ENCODE data around the gene SPATA13.
"Not testable (repeated sequence)": the region's sequence is repeated elsewhere in the genome, so short reads cannot be mapped to it uniquely, and the experiment has no call there.

SPATA13 gene

DNA sequence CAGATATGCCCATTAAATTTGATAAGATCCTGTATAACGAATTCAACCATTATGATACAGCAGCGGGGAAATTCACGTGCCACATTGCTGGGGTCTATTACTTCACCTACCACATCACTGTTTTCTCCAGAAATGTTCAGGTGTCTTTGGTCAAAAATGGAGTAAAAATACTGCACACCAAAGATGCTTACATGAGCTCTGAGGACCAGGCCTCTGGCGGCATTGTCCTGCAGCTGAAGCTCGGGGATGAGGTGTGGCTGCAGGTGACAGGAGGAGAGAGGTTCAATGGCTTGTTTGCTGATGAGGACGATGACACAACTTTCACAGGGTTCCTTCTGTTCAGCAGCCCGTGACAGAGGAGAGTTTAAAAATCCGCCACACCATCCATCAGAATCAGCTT, 160.9 kb downstream of the SPATA13 start:
- CTCF ChIA-PET: interaction anchor here (1.1 to 1.8 kb wide), 4 partner anchors 10 to 432 kb away, joined by 3 to 7 read pairs (median 4); no protein-coding TSS in a partner anchor
- DNase-seq (ENCODE audit: extremely low spot score); POLR2A ChIA-PET: not testable (repeated sequence)

DNA sequence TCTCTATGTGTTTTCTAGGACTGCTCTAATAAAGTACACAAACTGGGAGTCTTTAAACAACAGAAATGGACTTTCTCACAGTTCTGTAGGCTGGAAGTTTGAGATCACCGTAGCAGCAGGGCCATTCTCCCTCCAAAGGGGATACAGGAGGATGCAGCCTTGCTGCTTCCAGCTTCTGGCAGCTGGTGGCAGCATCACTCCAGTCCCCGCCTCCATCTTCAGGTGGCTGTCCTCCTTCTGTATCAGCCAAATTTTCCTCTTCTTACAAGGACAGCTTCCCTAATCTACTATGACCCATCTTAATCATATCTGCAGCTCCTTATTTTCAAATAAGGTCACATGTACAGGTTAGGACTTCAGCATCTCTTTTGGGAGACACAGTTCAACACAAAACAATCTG, 161.9 kb downstream of the SPATA13 start:
- DNase-seq (ENCODE audit: extremely low spot score); POLR2A ChIA-PET: not testable (repeated sequence)
- CTCF ChIA-PET: interaction anchor here (1.1 to 1.8 kb wide), 3 partner anchors 9 to 433 kb away, joined by 3 to 7 read pairs (median 4); no protein-coding TSS in a partner anchor

DNA sequence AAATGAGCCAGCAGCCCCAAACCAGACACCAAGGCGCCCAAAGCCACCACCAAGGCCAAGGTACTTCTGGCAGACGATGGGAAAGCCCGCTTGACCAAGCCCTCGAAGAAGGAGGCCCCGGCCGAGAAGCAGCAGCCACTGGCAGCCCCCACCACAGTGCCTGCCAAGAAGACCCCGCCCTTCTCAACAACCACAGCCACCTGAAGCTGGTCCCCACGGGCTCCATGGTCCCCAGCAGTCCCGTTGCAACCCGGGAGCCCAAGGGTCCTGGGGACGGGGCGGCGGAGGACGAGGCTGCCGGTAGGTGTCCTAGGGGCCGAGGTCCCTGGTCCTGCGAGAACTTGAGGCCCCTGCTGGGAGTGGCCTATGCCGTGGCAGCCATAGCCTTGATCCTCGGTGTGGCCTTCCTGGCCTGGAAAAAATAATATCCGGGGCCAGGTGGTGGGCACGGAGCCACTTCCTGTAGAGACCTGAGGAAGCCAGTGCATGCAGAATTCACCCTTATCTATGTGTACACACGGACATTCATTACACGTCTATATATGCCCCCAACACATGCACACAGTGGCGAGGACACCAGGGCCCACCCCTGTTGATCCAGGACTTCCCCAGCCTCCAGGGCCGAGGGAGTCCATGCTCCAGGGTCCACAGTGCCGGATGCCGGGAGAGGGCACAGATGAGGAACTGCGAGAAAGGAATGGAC, 162.7 kb downstream of the SPATA13 start:
- ChIA-PET CTCF (no interaction called here), POLR2A (no interaction called here)
- DNase-seq (ENCODE audit: extremely low spot score): peak; percentile 4
- TF ChIP-seq, protein P1, sequence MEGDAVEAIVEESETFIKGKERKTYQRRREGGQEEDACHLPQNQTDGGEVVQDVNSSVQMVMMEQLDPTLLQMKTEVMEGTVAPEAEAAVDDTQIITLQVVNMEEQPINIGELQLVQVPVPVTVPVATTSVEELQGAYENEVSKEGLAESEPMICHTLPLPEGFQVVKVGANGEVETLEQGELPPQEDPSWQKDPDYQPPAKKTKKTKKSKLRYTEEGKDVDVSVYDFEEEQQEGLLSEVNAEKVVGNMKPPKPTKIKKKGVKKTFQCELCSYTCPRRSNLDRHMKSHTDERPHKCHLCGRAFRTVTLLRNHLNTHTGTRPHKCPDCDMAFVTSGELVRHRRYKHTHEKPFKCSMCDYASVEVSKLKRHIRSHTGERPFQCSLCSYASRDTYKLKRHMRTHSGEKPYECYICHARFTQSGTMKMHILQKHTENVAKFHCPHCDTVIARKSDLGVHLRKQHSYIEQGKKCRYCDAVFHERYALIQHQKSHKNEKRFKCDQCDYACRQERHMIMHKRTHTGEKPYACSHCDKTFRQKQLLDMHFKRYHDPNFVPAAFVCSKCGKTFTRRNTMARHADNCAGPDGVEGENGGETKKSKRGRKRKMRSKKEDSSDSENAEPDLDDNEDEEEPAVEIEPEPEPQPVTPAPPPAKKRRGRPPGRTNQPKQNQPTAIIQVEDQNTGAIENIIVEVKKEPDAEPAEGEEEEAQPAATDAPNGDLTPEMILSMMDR (IDR thresholded peaks at IDR 0.05; ENCODE audit: control extremely low read depth, extremely low read depth, low read depth, missing control alignments): no peak

DNA sequence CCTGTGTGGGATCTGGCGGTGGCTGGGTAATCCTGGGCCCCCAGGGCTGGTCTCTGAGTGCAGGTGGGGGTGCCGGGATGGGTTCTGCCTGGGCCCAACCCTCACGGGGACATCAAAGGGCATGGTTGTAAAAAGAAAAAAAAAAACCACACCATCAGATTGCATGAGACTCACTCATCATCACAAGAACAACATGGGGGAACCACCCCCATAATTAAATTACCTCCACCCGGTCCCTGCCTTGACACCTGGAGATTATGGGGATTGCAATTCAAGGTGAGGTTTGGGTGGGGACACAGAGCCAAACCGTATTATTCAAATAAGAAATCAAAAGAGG, 163.2 kb downstream of the SPATA13 start:
- POLR2A ChIA-PET: no interaction called here
- no peak for DNase-seq (ENCODE audit: extremely low spot score)
- CTCF ChIA-PET: interaction anchor here (0.9 kb wide), 1 partner anchor 183 kb away, joined by 3 read pairs; no protein-coding TSS in a partner anchor

DNA sequence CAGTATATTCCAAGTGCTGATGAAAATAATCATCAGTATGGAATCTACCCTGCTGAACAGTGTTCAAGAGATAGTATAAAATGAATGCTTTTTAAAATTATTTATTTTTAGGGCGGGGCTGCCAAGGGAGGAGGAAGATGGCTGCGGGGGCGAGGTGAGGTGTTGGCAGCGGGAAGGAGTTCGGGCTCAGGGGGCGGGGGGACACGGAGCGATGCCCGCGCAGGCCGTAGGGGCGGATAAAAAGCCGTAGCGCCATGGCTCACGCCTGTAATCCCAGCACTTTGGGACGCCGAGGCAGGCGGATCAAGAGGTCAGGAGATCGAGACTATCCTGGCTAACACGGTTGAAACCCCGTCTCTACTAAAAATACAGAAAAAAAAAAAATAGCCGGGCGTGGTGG, 167.1 kb downstream of the SPATA13 start:
- DNase-seq (ENCODE audit: extremely low spot score); POLR2A ChIA-PET; CTCF ChIA-PET: not testable (repeated sequence)

More for the DNA sequence above, 163.2 kb downstream of the SPATA13 start:
- TF ChIP-seq, protein P1 (IDR thresholded peaks at IDR 0.05; ENCODE audit: control extremely low read depth, extremely low read depth, low read depth, missing control alignments): no peak

DNA sequence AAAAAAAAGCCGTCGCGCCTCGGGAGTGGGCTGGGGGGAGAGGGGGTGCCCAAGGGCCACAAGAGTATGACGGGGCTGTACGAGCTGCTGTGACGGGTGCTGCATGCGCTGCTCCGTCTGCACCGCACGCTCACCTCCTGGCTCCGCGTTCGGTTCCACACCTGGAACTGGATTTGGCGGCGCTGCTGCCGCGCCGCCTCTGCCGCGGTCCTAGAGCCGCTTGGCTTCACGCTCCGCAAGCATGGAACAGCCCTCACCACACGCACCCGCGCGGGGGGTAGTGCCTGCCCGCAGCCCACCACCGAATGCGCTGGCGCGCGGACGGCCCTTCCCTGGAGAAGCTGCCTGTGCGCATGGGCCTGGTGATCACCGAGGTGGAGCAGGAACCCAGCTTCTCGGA, 167.6 kb downstream of the SPATA13 start:
- ChIA-PET POLR2A (no interaction called here), CTCF (no interaction called here)
- DNase-seq (ENCODE audit: extremely low spot score): no peak
- TF ChIP-seq, protein P1 (IDR thresholded peaks at IDR 0.05; ENCODE audit: control extremely low read depth, extremely low read depth, low read depth, missing control alignments): no peak

DNA sequence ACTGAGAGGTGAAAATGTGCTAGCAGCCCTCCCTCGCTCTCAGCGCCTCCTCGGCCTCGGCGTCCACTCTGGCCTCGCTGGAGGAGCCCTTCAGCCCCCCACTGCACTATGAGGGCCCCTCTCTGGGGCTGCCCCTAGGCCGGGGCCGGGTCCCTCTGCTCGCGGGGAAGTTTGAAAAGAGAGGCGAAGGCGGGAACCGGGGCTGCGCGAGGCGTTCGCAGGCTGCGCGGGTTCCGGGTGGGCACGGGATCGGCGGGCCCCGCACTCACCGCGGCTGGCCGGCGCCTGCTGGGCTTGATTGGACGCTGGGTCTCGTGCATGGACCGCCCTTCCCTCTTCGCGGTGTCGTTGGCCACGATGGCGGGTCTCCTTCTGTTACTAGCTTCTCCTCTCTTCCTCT, 178.2 kb downstream of the SPATA13 start:
- no peak for DNase-seq (ENCODE audit: extremely low spot score)
- CTCF ChIA-PET: no interaction called here
- TF ChIP-seq, protein P1 (IDR thresholded peaks at IDR 0.05; ENCODE audit: control extremely low read depth, extremely low read depth, low read depth, missing control alignments): no peak
- POLR2A ChIA-PET: no interaction called here

DNA sequence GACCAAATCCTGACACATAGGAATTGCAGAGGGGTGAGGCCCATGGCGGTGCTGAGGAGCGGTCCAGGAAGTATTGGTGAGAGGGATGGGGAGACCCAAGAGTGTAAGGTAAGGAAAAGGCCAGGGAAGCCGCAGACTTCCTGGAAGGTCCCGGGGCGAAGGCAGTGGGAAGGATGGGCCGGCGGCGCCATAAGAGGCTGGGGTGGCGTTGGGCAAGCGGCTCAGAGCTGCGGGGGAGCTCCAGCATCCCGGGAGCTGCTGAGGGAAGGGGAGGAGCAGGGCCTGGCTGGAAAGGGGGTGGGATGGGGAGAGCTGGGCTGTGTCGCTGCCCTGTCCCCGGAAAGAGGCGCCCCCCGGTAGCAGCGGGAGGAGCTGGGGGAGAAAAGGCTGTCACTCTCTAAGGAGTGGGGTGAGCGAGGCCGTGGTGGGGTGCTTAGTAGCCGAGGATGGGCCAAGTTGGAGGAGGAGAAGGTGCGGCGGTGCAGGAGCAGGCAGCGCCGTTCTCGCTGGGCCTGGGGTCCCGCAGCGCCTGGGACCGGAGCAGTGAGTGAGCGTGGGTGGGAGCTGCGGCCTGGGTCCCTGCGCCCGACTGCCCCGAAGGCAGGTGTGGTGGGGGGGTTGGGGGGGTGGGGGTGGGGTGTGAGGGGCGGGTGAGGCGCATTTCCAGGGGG, 179.6 kb downstream of the SPATA13 start:
- ChIA-PET POLR2A (interaction anchor here (0.6 kb wide), 1 partner anchor 26 kb away, joined by 4 read pairs; no protein-coding TSS in a partner anchor), CTCF (no interaction called here)
- no peak for DNase-seq (ENCODE audit: extremely low spot score)
- TF ChIP-seq, protein P1 (IDR thresholded peaks at IDR 0.05; ENCODE audit: control extremely low read depth, extremely low read depth, low read depth, missing control alignments): no peak

All from GM10248 (cell line).